Amygdala (tissue), 56 donors: ENCODE results near the gene ATP9A.
A peak's percentile ranks its signal among the peaks of the same experiment; 100 is the strongest.
"Not testable (repeated sequence)": the region's sequence is repeated elsewhere in the genome, so short reads cannot be mapped to it uniquely, and the experiment has no call there.

ENCODE experiments used
- DNase-seq, 56 donors: peaks; one replicate each; lab custom pipeline; 2025; lab: John Stamatoyannopoulos, UW

The ATP9A gene

GRCh38 chr20:51665543-51666118, 102.6 kb downstream of the ATP9A start:
- DNase-seq, result no peak

- no peak for DNase-seq
These were observed 106.5 kb downstream of the ATP9A start for GRCh38 chr20:51661609-51662178.

- DNase-seq, result no peak
These were observed 107.2 kb downstream of the ATP9A start for GRCh38 chr20:51660672-51661608.

GRCh38 chr20:51659491-51660050, 108.6 kb downstream of the ATP9A start:
- no peak for DNase-seq

GRCh38 chr20:51656726-51657260, 111.4 kb downstream of the ATP9A start:
- peak in 1 of 56 donors; percentile 8 for DNase-seq

GRCh38 chr20:51656089-51656488, 112.1 kb downstream of the ATP9A start:
- not testable (repeated sequence) for DNase-seq

- no peak for DNase-seq
These were observed 113.7 kb downstream of the ATP9A start for GRCh38 chr20:51654495-51654894.

GRCh38 chr20:51654060-51654459, 114.1 kb downstream of the ATP9A start:
- no peak for DNase-seq

GRCh38 chr20:51653226-51653625, 115.0 kb downstream of the ATP9A start:
- no peak for DNase-seq

GRCh38 chr20:51651921-51652549, 116.2 kb downstream of the ATP9A start:
- no peak for DNase-seq

GRCh38 chr20:51650685-51651134, 117.5 kb downstream of the ATP9A start:
- no peak for DNase-seq

- no peak for DNase-seq
These were observed 119.6 kb downstream of the ATP9A start for GRCh38 chr20:51648571-51648947.

- no peak for DNase-seq
These were observed 120.3 kb downstream of the ATP9A start for GRCh38 chr20:51647674-51648570.

- not testable (repeated sequence) for DNase-seq
These were observed 124.4 kb downstream of the ATP9A start for GRCh38 chr20:51643810-51644209.

GRCh38 chr20:51643390-51643789, 124.8 kb downstream of the ATP9A start:
- DNase-seq, result no peak

- DNase-seq, result no peak
These were observed 126.3 kb downstream of the ATP9A start for GRCh38 chr20:51641866-51642265.

GRCh38 chr20:51640743-51641142, 127.4 kb downstream of the ATP9A start:
- DNase-seq, result no peak

- peak in 30 of 56 donors; percentile 3 to 73 (median 18) for DNase-seq
These were observed 128.9 kb downstream of the ATP9A start for GRCh38 chr20:51639206-51639832.

GRCh38 chr20:51637241-51637640, 130.9 kb downstream of the ATP9A start:
- DNase-seq, result no peak
